ENCODE measurements around the gene ZNHIT3.
"Not testable (repeated sequence)": the region's sequence is repeated elsewhere in the genome, so short reads cannot be mapped to it uniquely, and the experiment has no call there.

ZNHIT3 gene

GRCh38 chr17:36504156-36504545 lies 17.7 kb downstream of the ZNHIT3 start:
- no peak for DNase-seq (ENCODE audit: low read depth)
- H3K27me3 ChIP-seq (replicated peaks; ENCODE audit: control insufficient read depth, insufficient read depth, low read length) = no peaks in the 10 kb centered on the region
- H3K4me1 ChIP-seq (ENCODE audit: control insufficient read depth, insufficient read depth, low read length) = peaks cover 4% of the 10 kb centered on the region
- peaks cover 67% of the 10 kb centered on the region for H3K36me3 ChIP-seq (ENCODE audit: control insufficient read depth, insufficient read depth, low read length, severe bottlenecking)
- H3K9ac ChIP-seq (ENCODE audit: low read length) = no peak overlapping the region
- H3K9me3 ChIP-seq (ENCODE audit: control insufficient read depth, low read length) = no peaks in the 10 kb centered on the region
- no peak overlapping the region for H3K4me3 ChIP-seq (ENCODE audit: low read length)

DNA sequence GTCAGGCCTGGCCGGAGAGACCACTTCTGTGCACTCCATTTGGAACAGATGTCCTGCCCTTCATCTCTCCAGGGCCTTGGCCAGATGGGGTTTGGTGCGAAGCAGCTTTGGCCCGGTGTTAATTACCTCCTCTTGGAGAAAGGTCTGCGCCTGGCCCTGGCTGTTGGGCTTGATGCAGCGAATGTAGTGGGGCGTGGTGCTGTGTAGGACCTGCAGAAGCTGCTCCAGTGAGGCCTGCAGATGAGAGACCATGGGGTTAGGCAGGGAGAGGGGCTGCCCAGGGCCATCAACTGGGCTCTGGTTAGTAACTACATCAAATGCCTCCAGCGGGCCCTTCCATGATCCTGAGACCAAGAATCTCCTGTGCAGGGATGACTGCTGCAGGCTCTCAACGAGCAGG lies 18.7 kb downstream of the ZNHIT3 start:
- Histone ChIP-seq H3K27me3 (replicated peaks; ENCODE audit: control insufficient read depth, insufficient read depth, low read length) (no peaks in the 10 kb centered on the region), H3K36me3 (ENCODE audit: control insufficient read depth, insufficient read depth, low read length, severe bottlenecking) (peaks cover 64% of the 10 kb centered on the region), H3K4me1 (ENCODE audit: control insufficient read depth, insufficient read depth, low read length) (no peaks in the 10 kb centered on the region), H3K9me3 (ENCODE audit: control insufficient read depth, low read length) (no peaks in the 10 kb centered on the region), H3K9ac (ENCODE audit: low read length) (no peak overlapping the region), H3K4me3 (ENCODE audit: low read length) (no peak overlapping the region)
- DNase-seq (ENCODE audit: low read depth) = no peak

DNA sequence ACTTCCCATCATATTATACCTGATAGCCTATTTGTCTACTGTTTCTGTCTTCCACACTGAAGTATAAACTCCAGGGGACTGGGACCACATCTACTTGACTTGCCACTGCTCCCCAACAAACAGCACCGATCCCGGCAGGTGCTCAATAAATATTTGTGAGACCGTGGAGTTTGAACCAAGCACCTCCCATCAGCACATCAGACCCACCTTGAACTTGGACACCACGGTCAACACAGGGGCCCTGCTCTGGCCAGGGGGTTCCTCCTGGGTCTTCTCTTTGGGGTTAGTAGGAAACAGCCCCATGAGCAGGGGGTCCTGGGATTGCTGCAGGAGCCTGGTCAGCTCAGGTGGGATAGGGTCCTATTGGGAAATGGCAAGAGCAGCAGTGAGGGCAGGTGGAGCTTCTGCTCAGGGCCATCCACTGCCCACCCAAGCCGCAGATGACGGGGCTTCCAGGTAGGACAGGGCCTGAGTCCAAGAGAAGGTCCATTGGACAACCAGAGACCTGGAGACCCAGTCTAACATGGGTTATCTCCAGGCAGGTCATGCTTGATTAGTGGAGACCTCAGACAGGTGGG lies 19.9 kb downstream of the ZNHIT3 start:
- DNase-seq (ENCODE audit: low read depth) = no peak
- Histone ChIP-seq H3K4me3 (ENCODE audit: low read length) (no peak overlapping the region), H3K36me3 (ENCODE audit: control insufficient read depth, insufficient read depth, low read length, severe bottlenecking) (peaks cover 58% of the 10 kb centered on the region), H3K9ac (ENCODE audit: low read length) (no peak overlapping the region), H3K9me3 (ENCODE audit: control insufficient read depth, low read length) (no peaks in the 10 kb centered on the region), H3K27me3 (replicated peaks; ENCODE audit: control insufficient read depth, insufficient read depth, low read length) (no peaks in the 10 kb centered on the region), H3K4me1 (ENCODE audit: control insufficient read depth, insufficient read depth, low read length) (no peaks in the 10 kb centered on the region)

DNA sequence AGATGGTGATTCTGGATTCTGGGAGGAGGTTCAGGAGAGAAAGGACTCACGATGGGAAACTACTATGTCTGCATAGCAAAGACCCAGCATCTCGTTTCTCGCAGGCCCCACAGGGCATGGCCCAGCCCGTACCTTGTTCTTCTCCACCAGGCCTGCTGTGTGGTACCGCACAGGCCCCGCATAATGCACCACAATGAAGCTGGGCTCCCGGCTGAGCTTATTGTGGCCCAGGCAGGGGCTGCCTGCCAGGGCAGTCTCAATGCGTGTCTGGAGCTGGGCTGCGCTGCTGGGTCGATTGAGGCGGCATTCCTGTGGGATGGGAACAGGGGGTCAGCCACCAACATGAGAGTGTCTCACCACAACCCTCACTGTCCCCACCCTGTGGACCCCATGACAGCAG lies 20.4 kb downstream of the ZNHIT3 start:
- Histone ChIP-seq H3K4me3 (ENCODE audit: low read length) (no peak overlapping the region), H3K36me3 (ENCODE audit: control insufficient read depth, insufficient read depth, low read length, severe bottlenecking) (peaks cover 58% of the 10 kb centered on the region), H3K9me3 (ENCODE audit: control insufficient read depth, low read length) (no peaks in the 10 kb centered on the region), H3K4me1 (ENCODE audit: control insufficient read depth, insufficient read depth, low read length) (no peaks in the 10 kb centered on the region), H3K9ac (ENCODE audit: low read length) (no peak overlapping the region), H3K27me3 (replicated peaks; ENCODE audit: control insufficient read depth, insufficient read depth, low read length) (no peaks in the 10 kb centered on the region)
- no peak for DNase-seq (ENCODE audit: low read depth)

GRCh38 chr17:36507266-36507665 lies 20.8 kb downstream of the ZNHIT3 start:
- no peak overlapping the region for H3K9ac ChIP-seq (ENCODE audit: low read length)
- no peak for DNase-seq (ENCODE audit: low read depth)
- H3K27me3 ChIP-seq (replicated peaks; ENCODE audit: control insufficient read depth, insufficient read depth, low read length) = no peaks in the 10 kb centered on the region
- no peaks in the 10 kb centered on the region for H3K9me3 ChIP-seq (ENCODE audit: control insufficient read depth, low read length)
- no peaks in the 10 kb centered on the region for H3K4me1 ChIP-seq (ENCODE audit: control insufficient read depth, insufficient read depth, low read length)
- H3K36me3 ChIP-seq (ENCODE audit: control insufficient read depth, insufficient read depth, low read length, severe bottlenecking) = peaks cover 58% of the 10 kb centered on the region
- H3K4me3 ChIP-seq (ENCODE audit: low read length) = no peak overlapping the region

DNA sequence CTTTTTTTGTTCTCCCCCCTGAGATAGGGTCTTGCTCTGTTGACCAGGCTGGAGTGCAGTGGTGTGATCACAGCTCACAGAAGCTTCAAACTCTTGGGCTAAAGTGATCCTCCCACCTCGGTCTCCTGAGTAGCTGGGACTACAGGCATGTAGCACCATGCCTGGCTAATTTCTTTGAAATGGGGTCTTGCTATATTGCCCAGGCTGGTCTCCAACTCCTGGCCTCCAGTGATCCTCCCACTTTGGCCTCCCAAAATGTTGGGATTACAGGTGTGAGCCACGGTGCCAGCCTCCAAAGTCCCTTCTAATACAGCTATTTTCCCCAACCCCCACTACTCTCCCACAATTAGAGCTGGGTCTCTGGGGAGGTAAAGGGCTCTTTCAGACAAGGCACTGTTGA lies 22.0 kb downstream of the ZNHIT3 start:
- not testable (repeated sequence) for H3K9me3 ChIP-seq (ENCODE audit: control insufficient read depth, low read length); H3K4me3 ChIP-seq (ENCODE audit: low read length); H3K9ac ChIP-seq (ENCODE audit: low read length); DNase-seq (ENCODE audit: low read depth); H3K4me1 ChIP-seq (ENCODE audit: control insufficient read depth, insufficient read depth, low read length); H3K27me3 ChIP-seq (replicated peaks; ENCODE audit: control insufficient read depth, insufficient read depth, low read length)
- peaks cover 48% of the 10 kb centered on the region for H3K36me3 ChIP-seq (ENCODE audit: control insufficient read depth, insufficient read depth, low read length, severe bottlenecking)

DNA sequence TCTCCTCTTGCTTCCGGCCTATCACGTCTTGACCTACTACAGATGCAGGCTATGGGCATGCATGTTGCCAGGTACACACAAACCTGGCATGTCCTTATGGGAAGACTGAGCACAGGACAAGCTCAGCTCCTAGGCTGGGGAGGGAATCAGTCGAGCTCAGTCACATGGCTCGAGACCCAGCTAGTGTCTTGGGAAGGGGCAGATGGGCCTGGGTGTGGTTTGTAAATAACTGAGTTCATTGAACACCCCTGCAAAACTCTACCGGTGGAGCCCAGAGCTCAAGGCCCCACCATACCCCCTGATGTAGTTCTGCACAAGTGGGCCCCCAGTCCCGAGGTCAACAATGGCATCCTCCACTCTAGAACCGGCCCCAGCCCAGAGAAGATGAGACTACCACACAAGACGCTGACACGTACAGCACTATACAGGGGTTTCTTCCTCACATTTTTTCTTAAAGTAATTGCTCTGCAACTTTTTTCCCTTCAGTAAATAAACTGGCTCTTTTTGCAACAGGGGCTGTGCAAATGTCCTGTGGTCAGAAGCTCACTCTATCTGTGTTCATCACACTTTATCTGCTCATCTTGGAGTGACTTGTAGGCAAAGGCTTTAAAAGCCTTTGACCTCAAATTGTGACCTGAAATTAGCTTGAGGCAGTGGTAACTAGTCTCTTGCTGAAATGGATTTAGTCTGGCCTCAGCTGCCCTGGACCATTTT lies 22.9 kb downstream of the ZNHIT3 start:
- Histone ChIP-seq H3K27me3 (replicated peaks; ENCODE audit: control insufficient read depth, insufficient read depth, low read length) (no peaks in the 10 kb centered on the region), H3K36me3 (ENCODE audit: control insufficient read depth, insufficient read depth, low read length, severe bottlenecking) (peaks cover 48% of the 10 kb centered on the region), H3K9me3 (ENCODE audit: control insufficient read depth, low read length) (no peaks in the 10 kb centered on the region), H3K4me3 (ENCODE audit: low read length) (no peak overlapping the region), H3K4me1 (ENCODE audit: control insufficient read depth, insufficient read depth, low read length) (no peaks in the 10 kb centered on the region), H3K9ac (ENCODE audit: low read length) (no peak overlapping the region)
- no peak for DNase-seq (ENCODE audit: low read depth)

DNA sequence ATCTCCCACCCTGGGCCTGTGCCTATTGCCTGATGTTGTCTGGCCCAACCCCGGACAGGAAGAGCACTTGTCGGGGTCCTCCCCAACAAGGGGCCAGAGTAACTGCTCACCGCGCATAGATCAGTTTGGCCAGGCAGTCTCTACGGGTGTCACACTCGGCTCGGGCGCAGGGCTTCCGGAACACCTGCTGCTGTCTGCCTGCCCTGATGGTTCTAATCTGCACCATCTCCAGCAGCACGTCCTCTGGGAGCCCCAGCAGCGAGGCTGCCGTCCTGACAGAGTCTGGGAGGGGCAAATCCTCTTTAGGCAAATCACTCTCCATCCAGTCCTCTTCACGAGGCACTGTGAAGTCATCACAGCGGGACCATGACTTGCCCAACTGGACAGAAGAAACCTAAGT lies 24.2 kb downstream of the ZNHIT3 start:
- Histone ChIP-seq H3K9ac (ENCODE audit: low read length) (no peak overlapping the region), H3K27me3 (replicated peaks; ENCODE audit: control insufficient read depth, insufficient read depth, low read length) (no peaks in the 10 kb centered on the region), H3K4me3 (ENCODE audit: low read length) (no peak overlapping the region), H3K4me1 (ENCODE audit: control insufficient read depth, insufficient read depth, low read length) (no peaks in the 10 kb centered on the region), H3K9me3 (ENCODE audit: control insufficient read depth, low read length) (no peaks in the 10 kb centered on the region), H3K36me3 (ENCODE audit: control insufficient read depth, insufficient read depth, low read length, severe bottlenecking) (peaks cover 48% of the 10 kb centered on the region)
- DNase-seq (ENCODE audit: low read depth) = no peak

- no peak overlapping the region for H3K4me3 ChIP-seq (ENCODE audit: low read length)
- DNase-seq (ENCODE audit: low read depth) = no peak
- H3K9me3 ChIP-seq (ENCODE audit: control insufficient read depth, low read length) = no peaks in the 10 kb centered on the region
- H3K27me3 ChIP-seq (replicated peaks; ENCODE audit: control insufficient read depth, insufficient read depth, low read length) = no peaks in the 10 kb centered on the region
- H3K4me1 ChIP-seq (ENCODE audit: control insufficient read depth, insufficient read depth, low read length) = no peaks in the 10 kb centered on the region
- peaks cover 46% of the 10 kb centered on the region for H3K36me3 ChIP-seq (ENCODE audit: control insufficient read depth, insufficient read depth, low read length, severe bottlenecking)
- H3K9ac ChIP-seq (ENCODE audit: low read length) = no peak overlapping the region
Measured at GRCh38 chr17:36511216-36511615, 24.7 kb downstream of the ZNHIT3 start.

- Histone ChIP-seq H3K4me3 (ENCODE audit: low read length) (no peak overlapping the region), H3K9ac (ENCODE audit: low read length) (no peak overlapping the region), H3K36me3 (ENCODE audit: control insufficient read depth, insufficient read depth, low read length, severe bottlenecking) (peaks cover 43% of the 10 kb centered on the region), H3K4me1 (ENCODE audit: control insufficient read depth, insufficient read depth, low read length) (no peaks in the 10 kb centered on the region), H3K27me3 (replicated peaks; ENCODE audit: control insufficient read depth, insufficient read depth, low read length) (no peaks in the 10 kb centered on the region), H3K9me3 (ENCODE audit: control insufficient read depth, low read length) (no peaks in the 10 kb centered on the region)
- no peak for DNase-seq (ENCODE audit: low read depth)
Measured at GRCh38 chr17:36512641-36513040, 26.2 kb downstream of the ZNHIT3 start.

DNA sequence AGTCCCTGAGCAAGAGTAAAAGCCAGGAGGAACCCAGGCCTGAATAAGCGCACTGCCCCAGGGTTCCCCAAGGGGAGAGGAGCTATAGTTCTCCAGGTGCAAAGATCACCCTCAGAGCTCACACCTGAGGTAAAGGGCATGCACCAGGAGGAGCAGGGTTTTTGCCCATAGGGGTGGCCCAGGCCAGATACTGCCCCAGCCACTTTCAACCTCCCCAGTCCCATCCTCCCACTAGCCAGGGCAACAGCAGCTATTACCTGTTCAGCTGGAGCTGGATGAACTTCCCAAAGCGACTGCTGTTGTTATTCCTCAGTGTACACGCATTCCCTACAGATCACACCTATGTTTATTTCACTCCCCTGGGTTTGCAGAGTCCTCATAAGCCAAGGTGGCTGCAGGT lies 28.4 kb downstream of the ZNHIT3 start:
- no peaks in the 10 kb centered on the region for H3K27me3 ChIP-seq (replicated peaks; ENCODE audit: control insufficient read depth, insufficient read depth, low read length)
- H3K4me1 ChIP-seq (ENCODE audit: control insufficient read depth, insufficient read depth, low read length) = no peaks in the 10 kb centered on the region
- no peak overlapping the region for H3K4me3 ChIP-seq (ENCODE audit: low read length)
- DNase-seq (ENCODE audit: low read depth) = no peak
- no peak overlapping the region for H3K9ac ChIP-seq (ENCODE audit: low read length)
- H3K36me3 ChIP-seq (ENCODE audit: control insufficient read depth, insufficient read depth, low read length, severe bottlenecking) = peaks cover 39% of the 10 kb centered on the region
- no peaks in the 10 kb centered on the region for H3K9me3 ChIP-seq (ENCODE audit: control insufficient read depth, low read length)

DNA sequence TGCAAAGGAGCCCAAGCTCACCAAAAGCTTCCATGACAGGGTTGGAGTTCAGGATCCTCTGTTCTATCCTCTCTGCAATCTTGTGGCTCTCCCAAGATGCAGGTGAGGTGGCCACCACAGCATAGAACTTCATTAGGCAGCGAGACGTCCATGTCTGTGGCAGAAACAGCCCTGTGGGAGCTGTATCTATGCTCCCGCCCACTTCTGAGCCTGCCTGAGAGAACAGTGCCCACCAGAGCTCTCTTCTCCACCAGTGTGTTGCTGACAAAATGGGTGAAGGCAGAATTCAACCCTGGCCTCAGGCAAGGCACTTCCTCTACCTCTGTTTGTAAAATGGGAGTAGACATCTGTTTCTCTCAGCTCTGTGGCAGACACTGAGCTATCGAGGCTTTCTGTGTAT lies 29.4 kb downstream of the ZNHIT3 start:
- peaks cover 41% of the 10 kb centered on the region for H3K36me3 ChIP-seq (ENCODE audit: control insufficient read depth, insufficient read depth, low read length, severe bottlenecking)

More for the DNA sequence above, 29.4 kb downstream of the ZNHIT3 start:
- Histone ChIP-seq H3K9me3 (ENCODE audit: control insufficient read depth, low read length) (no peaks in the 10 kb centered on the region), H3K4me1 (ENCODE audit: control insufficient read depth, insufficient read depth, low read length) (no peaks in the 10 kb centered on the region), H3K27me3 (replicated peaks; ENCODE audit: control insufficient read depth, insufficient read depth, low read length) (no peaks in the 10 kb centered on the region), H3K4me3 (ENCODE audit: low read length) (no peak overlapping the region), H3K9ac (ENCODE audit: low read length) (no peak overlapping the region)
- DNase-seq (ENCODE audit: low read depth) = no peak
